Measurements from ENCODE around the gene PHACTR3.

PHACTR3 gene

GRCh38 chr20:59561614-59562277 lies 42.6 kb upstream of the PHACTR3 start:
- in situ Hi-C loops (cut with MboI; ENCODE audit: low pct_unique_long_range_greater_than_20kb, low sequenced_read_pairs, unreplicated experiment), result no loop called here
- DNase-seq (ENCODE audit: low spot score), result no peak
- no peak for TF ChIP-seq CTCF (IDR thresholded peaks at IDR 0.05; ENCODE audit: extremely low read depth, insufficient read depth, missing control alignments)

- DNase-seq (ENCODE audit: low spot score), result peak; percentile 14
- in situ Hi-C loops (cut with MboI; ENCODE audit: low pct_unique_long_range_greater_than_20kb, low sequenced_read_pairs, unreplicated experiment), result no loop called here
- no peak for TF ChIP-seq CTCF (IDR thresholded peaks at IDR 0.05; ENCODE audit: extremely low read depth, insufficient read depth, missing control alignments)
Measured at GRCh38 chr20:59564171-59564570, 40.2 kb upstream of the PHACTR3 start.

- in situ Hi-C loops (cut with MboI; ENCODE audit: low pct_unique_long_range_greater_than_20kb, low sequenced_read_pairs, unreplicated experiment), result no loop called here
- DNase-seq (ENCODE audit: low spot score), result no peak
Measured at GRCh38 chr20:59564943-59565342, 39.4 kb upstream of the PHACTR3 start.

GRCh38 chr20:59565768-59566461 lies 38.4 kb upstream of the PHACTR3 start:
- DNase-seq (ENCODE audit: low spot score), result no peak
- no peak for TF ChIP-seq CTCF (IDR thresholded peaks at IDR 0.05; ENCODE audit: extremely low read depth, insufficient read depth, missing control alignments)
- in situ Hi-C loops (cut with MboI; ENCODE audit: low pct_unique_long_range_greater_than_20kb, low sequenced_read_pairs, unreplicated experiment), result no loop called here

More at GRCh38 chr20:59564943-59565342, 39.4 kb upstream of the PHACTR3 start:
- TF ChIP-seq CTCF (IDR thresholded peaks at IDR 0.05; ENCODE audit: extremely low read depth, insufficient read depth, missing control alignments), result no peak

GRCh38 chr20:59566631-59567524 lies 37.5 kb upstream of the PHACTR3 start:
- no peak for DNase-seq (ENCODE audit: low spot score)
- in situ Hi-C loops (cut with MboI; ENCODE audit: low pct_unique_long_range_greater_than_20kb, low sequenced_read_pairs, unreplicated experiment), result no loop called here
- TF ChIP-seq CTCF (IDR thresholded peaks at IDR 0.05; ENCODE audit: extremely low read depth, insufficient read depth, missing control alignments), result no peak

Data from GM13977 (cell line).